22Rv1 (cell line): ENCODE results near the gene TIAM2.

Source experiments
- CTCF ChIP-seq: fragments of 450-650 bp; IDR thresholded peaks from 2 replicates; pipeline ENCODE4 v1.5.1; 2017; ENCODE audit warnings: mild to moderate bottlenecking
- ZFX ChIP-seq: fragments of 450-650 bp; IDR thresholded peaks from 2 replicates; pipeline ENCODE4 v1.6.1; 2017; ENCODE audit warnings: antibody characterized with exemption, borderline replicate concordance

GRCh38 chr6:154981079-154981870 lies 13.8 kb upstream of the TIAM2 start:
- no peak for TF ChIP-seq CTCF
- no peak for TF ChIP-seq ZFX
